ENCODE measurements around the gene ADGRE2.

Gene ADGRE2

DNA sequence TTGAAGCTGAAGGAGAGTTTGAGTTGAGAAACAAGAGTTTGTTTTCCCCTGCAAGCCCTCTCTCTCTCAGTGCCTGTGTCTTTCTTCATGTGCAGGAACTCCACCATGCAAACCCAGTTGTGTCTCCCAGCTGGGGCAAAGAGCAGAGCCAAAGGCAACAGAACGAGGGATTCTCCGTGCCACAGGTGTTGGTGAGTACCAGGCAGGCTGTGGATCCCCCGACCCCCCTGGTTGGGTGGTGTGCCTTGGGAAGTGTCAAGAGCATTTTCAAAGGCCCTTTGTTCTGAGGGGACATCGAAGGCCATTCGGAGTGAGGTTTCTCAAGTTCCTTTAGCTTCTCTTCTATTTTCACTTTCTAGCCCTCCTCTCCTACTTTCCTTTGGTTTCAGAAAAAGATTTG is 82.9 kb downstream of the ADGRE2 start (continued):
- TF ChIP-seq, protein P1, sequence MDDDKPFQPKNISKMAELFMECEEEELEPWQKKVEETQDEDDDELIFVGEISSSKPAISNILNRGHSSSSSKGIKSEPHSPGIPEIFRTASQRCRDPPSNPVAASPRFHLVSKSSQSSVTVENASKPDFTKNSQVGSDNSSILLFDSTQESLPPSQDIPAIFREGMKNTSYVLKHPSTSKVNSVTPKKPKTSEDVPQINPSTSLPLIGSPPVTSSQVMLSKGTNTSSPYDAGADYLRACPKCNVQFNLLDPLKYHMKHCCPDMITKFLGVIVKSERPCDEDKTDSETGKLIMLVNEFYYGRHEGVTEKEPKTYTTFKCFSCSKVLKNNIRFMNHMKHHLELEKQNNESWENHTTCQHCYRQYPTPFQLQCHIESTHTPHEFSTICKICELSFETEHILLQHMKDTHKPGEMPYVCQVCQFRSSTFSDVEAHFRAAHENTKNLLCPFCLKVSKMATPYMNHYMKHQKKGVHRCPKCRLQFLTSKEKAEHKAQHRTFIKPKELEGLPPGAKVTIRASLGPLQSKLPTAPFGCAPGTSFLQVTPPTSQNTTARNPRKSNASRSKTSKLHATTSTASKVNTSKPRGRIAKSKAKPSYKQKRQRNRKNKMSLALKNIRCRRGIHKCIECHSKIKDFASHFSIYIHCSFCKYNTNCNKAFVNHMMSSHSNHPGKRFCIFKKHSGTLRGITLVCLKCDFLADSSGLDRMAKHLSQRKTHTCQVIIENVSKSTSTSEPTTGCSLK (tag by site-specific recombination; IDR thresholded peaks at IDR 0.05): no peak

- Histone ChIP-seq H3K4me1 (ENCODE audit: control insufficient read depth, insufficient read depth, low read length) (no peaks in the 10 kb centered on the region; the same call in 1 of the 2 replicates), H3K4me3 (ENCODE audit: low read depth, low read length) (no peak overlapping the region), H3K27ac (ENCODE audit: extremely low read depth, low read depth, low read length) (no peak overlapping the region), H3K9me3 (ENCODE audit: control insufficient read depth, insufficient read depth, low read depth, low read length) (no peaks in the 10 kb centered on the region), H3K36me3 (ENCODE audit: control insufficient read depth in 2 of 2, insufficient read depth in 1 of 2, low read length in 2 of 2) (peaks cover 3 to 51% of the 10 kb centered on the region in 2 experiments; a peak in 2 of 3 replicates)
- ChIA-PET POLR2A (no interaction called here), CTCF (interaction anchor here (0.6 kb wide), 1 partner anchor 122 kb away, joined by 3 read pairs; no protein-coding TSS in a partner anchor)
- TF ChIP-seq REST (tag by site-specific recombination; IDR thresholded peaks at IDR 0.05) (peak; percentile 72), ZNF600 (tag by site-specific recombination; IDR thresholded peaks at IDR 0.05) (no peak)
These were observed 83.6 kb downstream of the ADGRE2 start for GRCh38 chr19:14694641-14695266.

- H3K4me3 ChIP-seq (ENCODE audit: low read depth, low read length): peak within 1 kb of the TSS; percentile 74
- no peaks in the 10 kb centered on the region for H3K9me3 ChIP-seq (ENCODE audit: control insufficient read depth, insufficient read depth, low read depth, low read length)
- CTCF ChIA-PET: interaction anchor here (0.6 to 9.2 kb wide), 3 partner anchors 117 to 185 kb away, joined by 4 to 137 read pairs (median 5); partner anchors contain the start of gene NDUFB7
- POLR2A ChIA-PET: interaction anchor here (0.6 to 1.5 kb wide), 13 partner anchors 9 to 1361 kb away, joined by 3 to 14 read pairs (median 4); partner anchors contain the start of genes ADGRE3, ASF1B, DNAJB1 and NDUFB7
- H3K27ac ChIP-seq (ENCODE audit: extremely low read depth, low read depth, low read length): peak within 1 kb of the TSS; percentile 82
- no peaks in the 10 kb centered on the region; the same call in 1 of the 2 replicates for H3K4me1 ChIP-seq (ENCODE audit: control insufficient read depth, insufficient read depth, low read length)
- peaks cover 0 to 12% of the 10 kb centered on the region in 2 experiments; a peak in 2 of 3 replicates for H3K36me3 ChIP-seq (ENCODE audit: control insufficient read depth in 2 of 2, insufficient read depth in 1 of 2, low read length in 2 of 2)
- 0 out of 2 replicates have a peak, but pooled peaks have one; percentile 50 for TF ChIP-seq PRDM1 (tag by site-specific recombination; IDR thresholded peaks at IDR 0.05)
- 0 out of 2 replicates have a peak, but pooled peaks have one; percentile 30 for TF ChIP-seq ZNF600 (tag by site-specific recombination; IDR thresholded peaks at IDR 0.05)
- TF ChIP-seq ZXDB (tag by site-specific recombination; IDR thresholded peaks at IDR 0.05): peak; percentile 68
- TF ChIP-seq ZNF138 (tag by site-specific recombination; IDR thresholded peaks at IDR 0.05; ENCODE audit: borderline replicate concordance): no peak
- TF ChIP-seq GLIS2 (tag by site-specific recombination; IDR thresholded peaks at IDR 0.05): 0 out of 2 replicates have a peak, but pooled peaks have one; percentile 11
- peak; percentile 73 for TF ChIP-seq SP3 (tag by site-specific recombination; IDR thresholded peaks at IDR 0.05)
- peak; percentile 95 for TF ChIP-seq ZNF341 (tag by site-specific recombination; IDR thresholded peaks at IDR 0.05; ENCODE audit: low read depth)
- TF ChIP-seq, protein P2, sequence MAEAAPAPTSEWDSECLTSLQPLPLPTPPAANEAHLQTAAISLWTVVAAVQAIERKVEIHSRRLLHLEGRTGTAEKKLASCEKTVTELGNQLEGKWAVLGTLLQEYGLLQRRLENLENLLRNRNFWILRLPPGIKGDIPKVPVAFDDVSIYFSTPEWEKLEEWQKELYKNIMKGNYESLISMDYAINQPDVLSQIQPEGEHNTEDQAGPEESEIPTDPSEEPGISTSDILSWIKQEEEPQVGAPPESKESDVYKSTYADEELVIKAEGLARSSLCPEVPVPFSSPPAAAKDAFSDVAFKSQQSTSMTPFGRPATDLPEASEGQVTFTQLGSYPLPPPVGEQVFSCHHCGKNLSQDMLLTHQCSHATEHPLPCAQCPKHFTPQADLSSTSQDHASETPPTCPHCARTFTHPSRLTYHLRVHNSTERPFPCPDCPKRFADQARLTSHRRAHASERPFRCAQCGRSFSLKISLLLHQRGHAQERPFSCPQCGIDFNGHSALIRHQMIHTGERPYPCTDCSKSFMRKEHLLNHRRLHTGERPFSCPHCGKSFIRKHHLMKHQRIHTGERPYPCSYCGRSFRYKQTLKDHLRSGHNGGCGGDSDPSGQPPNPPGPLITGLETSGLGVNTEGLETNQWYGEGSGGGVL (tag by site-specific recombination; IDR thresholded peaks at IDR 0.05): peak; percentile 83
- peak; percentile 43; the same call in 1 of the 2 replicates for TF ChIP-seq ZNF580 (tag by site-specific recombination; IDR thresholded peaks at IDR 0.05)
- no peak for TF ChIP-seq ZNF114 (tag by site-specific recombination; IDR thresholded peaks at IDR 0.05)
- TF ChIP-seq, protein P3, sequence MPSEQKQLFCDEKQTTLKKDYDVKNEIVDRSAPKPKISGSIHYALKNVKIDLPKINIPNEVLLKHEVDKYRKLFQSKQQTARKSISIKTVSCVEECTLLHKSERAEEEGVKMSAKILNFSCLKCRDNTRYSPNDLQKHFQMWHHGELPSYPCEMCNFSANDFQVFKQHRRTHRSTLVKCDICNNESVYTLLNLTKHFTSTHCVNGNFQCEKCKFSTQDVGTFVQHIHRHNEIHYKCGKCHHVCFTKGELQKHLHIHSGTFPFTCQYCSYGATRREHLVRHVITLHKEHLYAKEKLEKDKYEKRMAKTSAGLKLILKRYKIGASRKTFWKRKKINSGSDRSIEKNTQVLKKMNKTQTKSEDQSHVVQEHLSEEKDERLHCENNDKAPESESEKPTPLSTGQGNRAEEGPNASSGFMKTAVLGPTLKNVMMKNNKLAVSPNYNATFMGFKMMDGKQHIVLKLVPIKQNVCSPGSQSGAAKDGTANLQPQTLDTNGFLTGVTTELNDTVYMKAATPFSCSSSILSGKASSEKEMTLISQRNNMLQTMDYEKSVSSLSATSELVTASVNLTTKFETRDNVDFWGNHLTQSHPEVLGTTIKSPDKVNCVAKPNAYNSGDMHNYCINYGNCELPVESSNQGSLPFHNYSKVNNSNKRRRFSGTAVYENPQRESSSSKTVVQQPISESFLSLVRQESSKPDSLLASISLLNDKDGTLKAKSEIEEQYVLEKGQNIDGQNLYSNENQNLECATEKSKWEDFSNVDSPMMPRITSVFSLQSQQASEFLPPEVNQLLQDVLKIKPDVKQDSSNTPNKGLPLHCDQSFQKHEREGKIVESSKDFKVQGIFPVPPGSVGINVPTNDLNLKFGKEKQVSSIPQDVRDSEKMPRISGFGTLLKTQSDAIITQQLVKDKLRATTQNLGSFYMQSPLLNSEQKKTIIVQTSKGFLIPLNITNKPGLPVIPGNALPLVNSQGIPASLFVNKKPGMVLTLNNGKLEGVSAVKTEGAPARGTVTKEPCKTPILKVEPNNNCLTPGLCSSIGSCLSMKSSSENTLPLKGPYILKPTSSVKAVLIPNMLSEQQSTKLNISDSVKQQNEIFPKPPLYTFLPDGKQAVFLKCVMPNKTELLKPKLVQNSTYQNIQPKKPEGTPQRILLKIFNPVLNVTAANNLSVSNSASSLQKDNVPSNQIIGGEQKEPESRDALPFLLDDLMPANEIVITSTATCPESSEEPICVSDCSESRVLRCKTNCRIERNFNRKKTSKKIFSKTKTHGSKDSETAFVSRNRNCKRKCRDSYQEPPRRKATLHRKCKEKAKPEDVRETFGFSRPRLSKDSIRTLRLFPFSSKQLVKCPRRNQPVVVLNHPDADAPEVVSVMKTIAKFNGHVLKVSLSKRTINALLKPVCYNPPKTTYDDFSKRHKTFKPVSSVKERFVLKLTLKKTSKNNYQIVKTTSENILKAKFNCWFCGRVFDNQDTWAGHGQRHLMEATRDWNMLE (tag by site-specific recombination; conservative IDR thresholded peaks at IDR 0.05; ENCODE audit: low read depth): peak; percentile 94
These were observed 88.5 kb downstream of the ADGRE2 start, which contains the start of gene ZNF333 for GRCh38 chr19:14689598-14690503. Gene ZNF333 (plus strand): TSS chr19:14690048. CDS start chr19:14693492, 3,444 bp downstream.

All from HEK293 (cell line).